Psoas muscle (tissue), 8 donors: ENCODE measurements around the gene MRPS24. TPM values are rescaled to one million over a fixed set of nuclear protein-coding genes. Genes with fewer than 3 reads are reported as not detected.

Source experiments
- ATAC-seq, 4 donors: fragments of 200-7000 bp; cut with Tn5 transposase; one replicate each; pipeline ENCODE4 v1.9.1; 2020; ENCODE audit warnings: moderate library complexity in 3 of 4, mild to moderate bottlenecking in 2 of 4
- DNase-seq, 2 donors: peaks; one replicate each; pipeline ENCODE4 v3.0.0-alpha.2; 2020
- H3K27ac ChIP-seq: fragments of 200-600 bp; one replicate; pipeline ENCODE4 v1.8.0; 2022
- H3K27me3 ChIP-seq, 3 donors: fragments of 200-600 bp in 1 of 3; one replicate each; pipeline versions ENCODE4 v1.6.1 to v1.8.0; 2013 to 2022; ENCODE audit warnings: low read length in 2 of 3, mild to moderate bottlenecking in 2 of 3, moderate library complexity in 1 of 3; ENCODE audit not compliant: insufficient read depth in 3 of 3
- H3K36me3 ChIP-seq, 2 donors: fragments of 200-600 bp in 1 of 2; one replicate each; pipeline versions ENCODE4 v1.6.1 to v1.8.0; 2013 to 2022; ENCODE audit warnings: low read depth in 1 of 2, mild to moderate bottlenecking in 1 of 2, moderate library complexity in 1 of 2; ENCODE audit not compliant: insufficient read depth in 1 of 2
- H3K4me1 ChIP-seq: fragments of 200-600 bp; one replicate; pipeline ENCODE4 v1.8.0; 2022
- H3K4me3 ChIP-seq: fragments of 200-600 bp; one replicate; pipeline ENCODE4 v1.8.0; 2022; ENCODE audit warnings: mild to moderate bottlenecking
- H3K9me3 ChIP-seq: fragments of 200-600 bp; one replicate; pipeline ENCODE4 v1.8.0; 2022
- CTCF ChIP-seq: fragments of 200-600 bp; IDR thresholded peaks from one replicate; pipeline ENCODE4 v1.8.0; 2022; ENCODE audit warnings: antibody characterized with exemption
- WGBS, 3 donors: extraction: QIAGEN DNeasy Blood & Tissue Kit; methylation state at CpG; one replicate each; pipeline versions ENCODE4 v1.1.6 to v1.1.7; 2013; 5-methylcytosine and 5-hydroxymethylcytosine counted together
- intact Hi-C, 2 donors: fragments of 100-400 bp; cut with DNase I; formaldehyde crosslinking; loops; one replicate each; pipeline versions ENCODE4 v1.11.0 to v1.14.2; 2022
- polyA plus RNA-seq, 3 donors: library from polyadenylated mRNA; stranded (reverse); fragments of 200-250 nt; gene quantifications; one replicate each; pipeline ENCODE4 v1.2.3, GENCODE V29; 2013
- total RNA-seq, 4 donors: library from RNA; stranded (reverse); fragmentation: NEBNext Ultra II Directional in 2 of 4; extraction: Animal tissue kit (Norgen Biotek cat#: 25700) in 2 of 4; gene quantifications; one replicate each; pipeline versions ENCODE4 v1.2.1 to v1.2.4, GENCODE V29; 2021 to 2023
- donor health status: healthy with polysubstance abuse.
- donor health status: DM: no; HTN: no; CAD: no; lungs with moderate emphysema.
- donor health status: Bipolar disorder and iron deficiency.
- donor health status: healthy.
- donor health status: DM: yes; HTN: yes; CAD: no.
- donor health status: DM: no; HTN: no; CAD: no.
- donor health status: DM: no; HTN: no; CAD: no.
- donor health status: DM: yes; HTN: yes; CAD: no.

MRPS24 gene
- total and polyA plus RNA-seq, 7 donors = 173 to 430 (median 200) TPM

- H3K27me3 ChIP-seq = no peaks in the 10 kb centered on the region
- peak overlapping the region; percentile 88 for H3K27ac ChIP-seq
- TF ChIP-seq CTCF = no peak
- ATAC-seq = peak in 2 of 4 donors; percentile 2 to 6
- intact Hi-C loops = no loop called here
- H3K9me3 ChIP-seq = no peaks in the 10 kb centered on the region
- DNase-seq = no peak
- H3K4me1 ChIP-seq = peaks cover 38% of the 10 kb centered on the region
- peak overlapping the region; percentile 84 for H3K4me3 ChIP-seq
- H3K36me3 ChIP-seq = peaks cover 8 to 30% of the 10 kb centered on the region in 2 donors
- WGBS, 3 donors = 3 to 5% (median 4%) methylated on average over 6 of the region's 6 CpGs
Measured at GRCh38 chr7:43868681-43869005, 674 bp downstream of the MRPS24 start.

GRCh38 chr7:43868181-43868580 lies 1.1 kb downstream of the MRPS24 start:
- peak overlapping the region; percentile 84 for H3K4me3 ChIP-seq
- H3K27me3 ChIP-seq = no peaks in the 10 kb centered on the region
- peaks cover 33% of the 10 kb centered on the region for H3K4me1 ChIP-seq
- ATAC-seq = no peak
- TF ChIP-seq CTCF = no peak
- intact Hi-C loops = no loop called here
- 62 to 66% (median 64%) methylated on average over 7 of the region's 7 CpGs for WGBS, 3 donors
- H3K36me3 ChIP-seq = peaks cover 8 to 30% of the 10 kb centered on the region in 2 donors
- H3K27ac ChIP-seq = peak overlapping the region; percentile 88
- no peak for DNase-seq
- no peaks in the 10 kb centered on the region for H3K9me3 ChIP-seq

- 74 to 93% (median 87%) methylated on average over 3 of the region's 3 CpGs for WGBS, 3 donors
- TF ChIP-seq CTCF = no peak
Measured at GRCh38 chr7:43865277-43865676, 4.0 kb downstream of the MRPS24 start.

GRCh38 chr7:43864126-43864525 lies 5.2 kb downstream of the MRPS24 start:
- 88 to 94% (median 91%) methylated on average over 8 of the region's 8 CpGs for WGBS, 3 donors
- no peaks in the 10 kb centered on the region for H3K9me3 ChIP-seq
- intact Hi-C loops = no loop called here
- H3K27ac ChIP-seq = no peak overlapping the region
- peaks cover 8 to 30% of the 10 kb centered on the region in 2 donors for H3K36me3 ChIP-seq
- peaks cover 9% of the 10 kb centered on the region for H3K4me1 ChIP-seq
- DNase-seq = no peak
- H3K4me3 ChIP-seq = no peak overlapping the region
- TF ChIP-seq CTCF = no peak
- no peaks in the 10 kb centered on the region for H3K27me3 ChIP-seq
- no peak for ATAC-seq

More at GRCh38 chr7:43865277-43865676, 4.0 kb downstream of the MRPS24 start:
- Histone ChIP-seq H3K4me1 (peaks cover 15% of the 10 kb centered on the region), H3K27ac (no peak overlapping the region), H3K36me3 (peaks cover 8 to 30% of the 10 kb centered on the region in 2 donors), H3K27me3 (no peaks in the 10 kb centered on the region), H3K9me3 (no peaks in the 10 kb centered on the region), H3K4me3 (no peak overlapping the region)
- ATAC-seq (no peak), DNase-seq (no peak)
- intact Hi-C loops = no loop called here

- H3K27me3 ChIP-seq = no peaks in the 10 kb centered on the region
- H3K4me3 ChIP-seq = no peak overlapping the region
- H3K27ac ChIP-seq = no peak overlapping the region
- no peak for ATAC-seq
- no peaks in the 10 kb centered on the region for H3K36me3 ChIP-seq
- 64 to 80% (median 79%) methylated on average over 1 of the region's 1 CpG for WGBS, 3 donors
- no peaks in the 10 kb centered on the region for H3K4me1 ChIP-seq
- TF ChIP-seq CTCF = no peak
- no peaks in the 10 kb centered on the region for H3K9me3 ChIP-seq
- intact Hi-C loops = no loop called here
- no peak for DNase-seq
Measured at GRCh38 chr7:43856996-43857395, 12.3 kb downstream of the MRPS24 start.
